ENCODE data around the gene KIF6. TPM values are rescaled to one million over a fixed set of nuclear protein-coding genes. Genes with fewer than 3 reads are reported as not detected.

Gene KIF6
- total RNA-seq, 1 donor from 2014 or later = 1.3 TPM

DNA sequence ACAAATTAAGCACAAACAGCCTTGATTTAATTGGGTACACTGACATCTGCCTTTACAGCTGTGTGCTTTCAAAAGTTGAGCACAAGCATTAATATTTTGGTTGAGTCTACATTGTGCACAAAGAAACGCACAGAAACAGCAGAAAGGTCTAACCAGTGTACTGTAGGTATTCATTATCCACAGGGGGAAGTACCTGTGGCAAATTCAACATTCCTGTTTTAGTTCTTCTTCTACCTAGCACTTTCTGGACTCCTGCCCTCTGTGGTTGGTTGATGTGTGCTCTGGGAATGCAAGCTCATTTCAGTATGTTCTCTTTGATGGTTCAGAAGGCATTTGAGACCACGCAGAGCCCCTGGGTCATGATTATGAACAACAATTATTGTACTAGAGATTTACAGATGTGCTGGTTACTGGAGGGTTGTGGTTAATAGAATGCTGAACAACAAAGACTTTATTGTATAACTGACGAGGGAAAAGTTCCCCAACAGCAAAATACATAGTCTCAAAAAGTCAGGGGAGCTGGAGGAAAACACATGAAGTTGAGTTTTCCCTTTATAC is 40.4 kb upstream of the KIF6 start:
- Mint-ChIP-seq H3K27ac (ENCODE audit: unreplicated experiment) (no peak overlapping the region), H3K36me3 (ENCODE audit: unreplicated experiment) (no peaks in the 10 kb centered on the region), H3K4me3 (ENCODE audit: unreplicated experiment) (no peak overlapping the region), H3K4me1 (ENCODE audit: unreplicated experiment) (no peaks in the 10 kb centered on the region), H3K27me3 (ENCODE audit: unreplicated experiment) (peaks cover 22% of the 10 kb centered on the region), H3K9me3 (ENCODE audit: unreplicated experiment) (peaks cover 8% of the 10 kb centered on the region)
- TF ChIP-seq, protein P1, sequence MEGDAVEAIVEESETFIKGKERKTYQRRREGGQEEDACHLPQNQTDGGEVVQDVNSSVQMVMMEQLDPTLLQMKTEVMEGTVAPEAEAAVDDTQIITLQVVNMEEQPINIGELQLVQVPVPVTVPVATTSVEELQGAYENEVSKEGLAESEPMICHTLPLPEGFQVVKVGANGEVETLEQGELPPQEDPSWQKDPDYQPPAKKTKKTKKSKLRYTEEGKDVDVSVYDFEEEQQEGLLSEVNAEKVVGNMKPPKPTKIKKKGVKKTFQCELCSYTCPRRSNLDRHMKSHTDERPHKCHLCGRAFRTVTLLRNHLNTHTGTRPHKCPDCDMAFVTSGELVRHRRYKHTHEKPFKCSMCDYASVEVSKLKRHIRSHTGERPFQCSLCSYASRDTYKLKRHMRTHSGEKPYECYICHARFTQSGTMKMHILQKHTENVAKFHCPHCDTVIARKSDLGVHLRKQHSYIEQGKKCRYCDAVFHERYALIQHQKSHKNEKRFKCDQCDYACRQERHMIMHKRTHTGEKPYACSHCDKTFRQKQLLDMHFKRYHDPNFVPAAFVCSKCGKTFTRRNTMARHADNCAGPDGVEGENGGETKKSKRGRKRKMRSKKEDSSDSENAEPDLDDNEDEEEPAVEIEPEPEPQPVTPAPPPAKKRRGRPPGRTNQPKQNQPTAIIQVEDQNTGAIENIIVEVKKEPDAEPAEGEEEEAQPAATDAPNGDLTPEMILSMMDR (IDR thresholded peaks at IDR 0.05) = no peak
- DNase-seq (ENCODE audit: extremely low spot score, unreplicated experiment) = no peak

DNA sequence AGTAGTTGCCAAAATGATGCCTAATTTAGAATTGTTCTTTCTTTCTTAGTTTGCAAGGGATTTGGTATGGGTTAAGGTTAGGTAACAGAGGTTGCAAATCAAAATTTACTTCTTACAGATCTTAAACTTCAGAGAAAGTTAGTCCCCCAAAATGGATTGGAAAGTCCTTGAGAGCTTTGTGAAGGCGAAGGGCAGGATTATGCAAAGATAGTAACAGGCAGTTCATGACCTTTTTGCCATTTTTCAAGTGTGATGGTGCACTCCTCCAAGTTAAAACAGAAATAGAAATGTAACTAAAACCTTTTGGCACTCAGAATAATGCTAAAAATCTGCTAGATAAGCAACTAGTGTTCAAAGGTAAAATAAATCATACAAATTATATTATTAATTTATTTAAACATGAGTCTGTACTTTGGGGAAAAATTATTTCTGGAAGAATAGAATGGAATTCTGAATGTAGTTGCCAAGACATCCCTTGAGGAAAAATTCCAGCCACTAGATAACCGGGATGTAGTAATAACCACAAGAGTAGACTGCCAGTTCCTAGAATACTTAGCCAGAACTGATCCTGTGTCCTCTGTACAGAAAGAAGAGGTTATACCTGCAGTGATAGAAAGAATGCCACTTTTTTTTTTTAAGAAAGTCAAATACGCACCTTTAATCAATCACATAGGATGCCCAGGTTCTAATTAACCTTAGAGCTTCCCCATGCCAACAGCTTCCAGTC is 35.2 kb upstream of the KIF6 start:
- Mint-ChIP-seq H3K36me3 (ENCODE audit: unreplicated experiment) (no peaks in the 10 kb centered on the region), H3K27ac (ENCODE audit: unreplicated experiment) (no peak overlapping the region), H3K9me3 (ENCODE audit: unreplicated experiment) (no peaks in the 10 kb centered on the region), H3K4me1 (ENCODE audit: unreplicated experiment) (no peaks in the 10 kb centered on the region), H3K4me3 (ENCODE audit: unreplicated experiment) (no peak overlapping the region), H3K27me3 (ENCODE audit: unreplicated experiment) (peaks cover 20% of the 10 kb centered on the region)
- DNase-seq (ENCODE audit: extremely low spot score, unreplicated experiment) = no peak
- TF ChIP-seq, protein P1 (IDR thresholded peaks at IDR 0.05) = no peak

DNA sequence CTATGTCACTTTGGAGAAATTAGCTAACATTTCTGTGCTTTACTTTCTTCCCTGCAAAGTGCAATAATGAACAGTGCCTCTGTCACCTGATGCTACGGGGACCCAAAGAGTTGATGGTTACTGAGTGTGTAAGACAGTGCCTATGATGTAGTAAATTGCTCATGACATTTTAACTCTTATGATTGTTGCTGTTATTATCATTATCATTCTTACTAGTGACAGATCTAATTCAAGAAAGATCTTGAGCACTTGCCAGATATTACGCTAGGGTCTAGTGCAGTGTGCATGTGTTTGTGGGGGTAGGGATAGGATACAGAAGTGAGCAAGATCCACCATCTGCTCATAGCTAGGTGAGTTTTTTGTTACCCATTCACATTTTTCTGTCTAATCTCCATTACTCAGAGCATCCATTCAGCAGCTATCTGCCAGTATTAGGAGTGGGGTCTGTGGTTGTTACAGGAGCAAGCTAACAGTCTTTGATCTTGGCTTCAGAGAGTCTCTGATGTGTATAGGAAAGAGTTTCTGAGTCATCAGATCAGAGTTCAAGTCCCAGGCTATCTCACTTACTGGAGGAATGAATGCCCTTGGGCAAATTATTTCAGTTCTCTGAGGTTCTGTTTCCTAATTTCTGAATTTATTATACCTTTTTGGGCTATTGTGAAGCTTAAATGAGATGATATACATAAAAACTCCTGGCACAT is 33.8 kb upstream of the KIF6 start:
- H3K4me1 Mint-ChIP-seq (ENCODE audit: unreplicated experiment) = no peaks in the 10 kb centered on the region
- peaks cover 7% of the 10 kb centered on the region for H3K27me3 Mint-ChIP-seq (ENCODE audit: unreplicated experiment)
- no peak overlapping the region for H3K4me3 Mint-ChIP-seq (ENCODE audit: unreplicated experiment)
- H3K27ac Mint-ChIP-seq (ENCODE audit: unreplicated experiment) = no peak overlapping the region
- TF ChIP-seq, protein P1 (IDR thresholded peaks at IDR 0.05) = no peak
- no peaks in the 10 kb centered on the region for H3K36me3 Mint-ChIP-seq (ENCODE audit: unreplicated experiment)
- no peak for DNase-seq (ENCODE audit: extremely low spot score, unreplicated experiment)
- no peaks in the 10 kb centered on the region for H3K9me3 Mint-ChIP-seq (ENCODE audit: unreplicated experiment)

DNA sequence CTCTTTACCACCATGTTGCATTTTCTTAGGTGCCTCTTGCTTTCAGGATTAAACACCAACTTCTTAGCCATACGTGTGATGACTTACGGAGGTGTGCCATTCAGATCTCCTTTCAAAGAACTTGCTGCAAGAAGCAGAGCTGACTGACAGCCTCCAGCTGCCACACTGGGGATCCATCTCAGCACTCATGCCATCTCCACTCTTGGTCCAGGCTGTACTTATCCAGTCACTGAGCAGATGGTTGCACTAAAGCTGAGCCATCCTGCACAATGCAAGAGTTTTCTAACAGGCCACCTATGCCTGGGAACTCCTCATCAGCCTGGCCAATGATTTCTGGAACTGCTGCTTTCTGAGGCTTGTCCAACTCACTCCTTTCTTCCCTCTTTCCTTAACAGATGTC is 31.4 kb upstream of the KIF6 start:
- Mint-ChIP-seq H3K4me3 (ENCODE audit: unreplicated experiment) (no peak overlapping the region), H3K27ac (ENCODE audit: unreplicated experiment) (no peak overlapping the region), H3K27me3 (ENCODE audit: unreplicated experiment) (peaks cover 7% of the 10 kb centered on the region), H3K4me1 (ENCODE audit: unreplicated experiment) (no peaks in the 10 kb centered on the region), H3K36me3 (ENCODE audit: unreplicated experiment) (no peaks in the 10 kb centered on the region), H3K9me3 (ENCODE audit: unreplicated experiment) (no peaks in the 10 kb centered on the region)
- no peak for DNase-seq (ENCODE audit: extremely low spot score, unreplicated experiment)
- TF ChIP-seq, protein P1 (IDR thresholded peaks at IDR 0.05) = no peak

DNA sequence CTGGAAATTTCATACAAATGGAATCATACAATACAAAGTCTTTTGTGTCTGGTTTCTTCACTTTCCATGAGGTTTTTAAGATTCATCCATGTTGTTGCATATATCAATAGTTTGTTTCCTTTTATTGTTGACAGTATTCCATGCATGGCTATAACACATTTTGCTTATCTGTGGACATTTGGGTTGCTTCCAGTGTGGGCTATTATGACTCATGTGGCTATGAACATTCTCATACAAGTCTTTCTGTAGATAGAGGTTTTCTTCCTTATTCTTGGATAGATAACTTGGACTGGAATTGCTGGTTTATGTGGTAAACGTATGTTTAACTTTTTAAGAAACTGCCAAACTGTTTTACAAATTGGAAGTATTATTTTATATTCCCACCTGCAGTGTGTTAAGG is 30.0 kb upstream of the KIF6 start:
- Mint-ChIP-seq H3K9me3 (ENCODE audit: unreplicated experiment) (no peaks in the 10 kb centered on the region), H3K27ac (ENCODE audit: unreplicated experiment) (no peak overlapping the region), H3K27me3 (ENCODE audit: unreplicated experiment) (peaks cover 7% of the 10 kb centered on the region), H3K36me3 (ENCODE audit: unreplicated experiment) (no peaks in the 10 kb centered on the region), H3K4me3 (ENCODE audit: unreplicated experiment) (no peak overlapping the region), H3K4me1 (ENCODE audit: unreplicated experiment) (no peaks in the 10 kb centered on the region)
- no peak for DNase-seq (ENCODE audit: extremely low spot score, unreplicated experiment)
- TF ChIP-seq, protein P1 (IDR thresholded peaks at IDR 0.05) = no peak

Measured in osteocyte (in vitro differentiated cells).